Panc1 (cell line): ENCODE results near the gene FER1L5. TPM values are rescaled to one million over a fixed set of nuclear protein-coding genes. Genes with fewer than 3 reads are reported as not detected.

Experiments used
- ATAC-seq: fragments of 200-7000 bp; cut with Tn5 transposase; 2 replicates; pipeline ENCODE4 v1.9.1; 2020; ENCODE audit warnings: mild to moderate bottlenecking, moderate library complexity
- BruUV-seq: library from RNA; stranded (reverse); fragments of 400-500 nt; replicated peaks from 2 replicates; lab custom pipeline; 2021; lab: Mats Ljungman, UMichigan
- CTCF ChIA-PET: fragments of 300-600 bp; sonication (Branson Sonifier 250); formaldehyde crosslinking; loops from one replicate; lab custom pipeline; 2022; ENCODE audit warnings: antibody characterized with exemption; lab: Charles Lee
- POLR2A ChIA-PET: fragments of 300-600 bp; sonication (Branson Sonifier 250); formaldehyde crosslinking; loops from one replicate; lab custom pipeline; 2022; ENCODE audit warnings: antibody characterized with exemption; lab: Charles Lee
- DNase-seq: peaks from one replicate; pipeline ENCODE4 v3.0.0-alpha.2; 2010; ENCODE audit warnings: low read depth, low spot score
- H3K27ac ChIP-seq: 2 replicates; pipeline ENCODE4 v1.5.1; 2011; ENCODE audit warnings: mild to moderate bottlenecking, low read length, inconsistent platforms
- H3K27me3 ChIP-seq: fragments of 200-500 bp; sonication (Bioruptor generic); 2 replicates; pipeline ENCODE4 v1.6.0; 2014; ENCODE audit warnings: low read length, inconsistent platforms; ENCODE audit not compliant: control insufficient read depth, insufficient read depth
- H3K36me3 ChIP-seq: fragments of 200-500 bp; sonication (Bioruptor generic); 2 replicates; pipeline ENCODE4 v1.5.1; 2014; ENCODE audit warnings: inconsistent platforms, mild to moderate bottlenecking, low read length, moderate library complexity; ENCODE audit not compliant: control insufficient read depth, insufficient read depth
- H3K4me1 ChIP-seq: 2 replicates; pipeline ENCODE4 v1.5.1; 2011; ENCODE audit warnings: inconsistent platforms, mild to moderate bottlenecking, low read length, moderate library complexity; ENCODE audit not compliant: control insufficient read depth, insufficient read depth
- H3K4me3 ChIP-seq, 2 experiments: 2 replicates each; pipeline ENCODE4 v1.5.1; 2011 to 2012; ENCODE audit warnings: low read depth in 2 of 2, low read length in 2 of 2, mild to moderate bottlenecking in 2 of 2, inconsistent platforms in 1 of 2, moderate library complexity in 1 of 2
- H3K9me3 ChIP-seq: fragments of 200-500 bp; sonication (Bioruptor generic); 2 replicates; pipeline ENCODE4 v1.5.1; 2014; ENCODE audit warnings: low read depth, mild to moderate bottlenecking, inconsistent platforms, low read length, moderate library complexity; ENCODE audit not compliant: control insufficient read depth, insufficient read depth
- POLR2AphosphoS5 ChIP-seq: IDR thresholded peaks from 2 replicates; pipeline ENCODE4 v1.6.1; 2012; ENCODE audit warnings: mild to moderate bottlenecking, low read depth, low read length, moderate library complexity
- SIN3A ChIP-seq: IDR thresholded peaks from 2 replicates; pipeline ENCODE4 v1.6.1; 2012; ENCODE audit warnings: low read depth, mild to moderate bottlenecking, low read length, moderate library complexity, borderline replicate concordance; ENCODE audit not compliant: insufficient read depth
- TCF7L2 ChIP-seq: IDR thresholded peaks from 2 replicates; pipeline ENCODE4 v1.6.1; 2011; ENCODE audit warnings: mild to moderate bottlenecking, low read depth, low read length, inconsistent platforms
- in situ Hi-C: cut with HindIII; loops from 2 replicates; pipeline ENCODE4 v1.10.0; 2016; ENCODE audit warnings: low sequenced_read_pairs, low pct_unique_long_range_greater_than_20kb
- intact Hi-C: fragments of 100-400 bp; cut with micrococcal nuclease; formaldehyde crosslinking; loops from one replicate; pipeline ENCODE4 v1.10.0; 2022; ENCODE audit not compliant: unreplicated experiment
- total RNA-seq: library from RNA; stranded (reverse); gene quantifications from one replicate; pipeline ENCODE4 v1.2.1, GENCODE V29; 2021; ENCODE audit not compliant: unreplicated experiment
- TF ChIP-seq, protein P1 (sequence below): fragments of 450-650 bp; IDR thresholded peaks from 2 replicates; pipeline ENCODE4 v1.5.1; 2017; ENCODE audit warnings: mild to moderate bottlenecking
- TF ChIP-seq, protein P2 (sequence below), 2 experiments: IDR thresholded peaks; 2 replicates each; pipeline ENCODE4 v1.6.1; 2011 to 2012; ENCODE audit warnings: low read depth in 2 of 2, control low read depth in 1 of 2, low read length in 1 of 2, mild to moderate bottlenecking in 1 of 2, moderate library complexity in 1 of 2; ENCODE audit not compliant: insufficient read depth in 1 of 2

Gene FER1L5
- total RNA-seq, 1 experiment from 2014 or later = not detected

- CTCF ChIA-PET = interaction anchor here (0.6 kb wide), 1 partner anchor 15 kb away, joined by 4 read pairs; no protein-coding TSS in a partner anchor
- Histone ChIP-seq H3K4me1 (no peaks in the 10 kb centered on the region), H3K27ac (no peak overlapping the region), H3K4me3 (no peak overlapping the region), H3K9me3 (no peaks in the 10 kb centered on the region), H3K36me3 (no peaks in the 10 kb centered on the region), H3K27me3 (no peaks in the 10 kb centered on the region)
- DNase-seq (no peak), ATAC-seq (no peak)
- in situ Hi-C loops = no loop called here
- POLR2A ChIA-PET = no interaction called here
- no TSS peak for BruUV-seq
- intact Hi-C loops = no loop called here
- TF ChIP-seq TCF7L2 (no peak), POLR2AphosphoS5 (no peak), SIN3A (no peak)
- TF ChIP-seq, protein P1, sequence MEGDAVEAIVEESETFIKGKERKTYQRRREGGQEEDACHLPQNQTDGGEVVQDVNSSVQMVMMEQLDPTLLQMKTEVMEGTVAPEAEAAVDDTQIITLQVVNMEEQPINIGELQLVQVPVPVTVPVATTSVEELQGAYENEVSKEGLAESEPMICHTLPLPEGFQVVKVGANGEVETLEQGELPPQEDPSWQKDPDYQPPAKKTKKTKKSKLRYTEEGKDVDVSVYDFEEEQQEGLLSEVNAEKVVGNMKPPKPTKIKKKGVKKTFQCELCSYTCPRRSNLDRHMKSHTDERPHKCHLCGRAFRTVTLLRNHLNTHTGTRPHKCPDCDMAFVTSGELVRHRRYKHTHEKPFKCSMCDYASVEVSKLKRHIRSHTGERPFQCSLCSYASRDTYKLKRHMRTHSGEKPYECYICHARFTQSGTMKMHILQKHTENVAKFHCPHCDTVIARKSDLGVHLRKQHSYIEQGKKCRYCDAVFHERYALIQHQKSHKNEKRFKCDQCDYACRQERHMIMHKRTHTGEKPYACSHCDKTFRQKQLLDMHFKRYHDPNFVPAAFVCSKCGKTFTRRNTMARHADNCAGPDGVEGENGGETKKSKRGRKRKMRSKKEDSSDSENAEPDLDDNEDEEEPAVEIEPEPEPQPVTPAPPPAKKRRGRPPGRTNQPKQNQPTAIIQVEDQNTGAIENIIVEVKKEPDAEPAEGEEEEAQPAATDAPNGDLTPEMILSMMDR = no peak
- TF ChIP-seq, protein P2, sequence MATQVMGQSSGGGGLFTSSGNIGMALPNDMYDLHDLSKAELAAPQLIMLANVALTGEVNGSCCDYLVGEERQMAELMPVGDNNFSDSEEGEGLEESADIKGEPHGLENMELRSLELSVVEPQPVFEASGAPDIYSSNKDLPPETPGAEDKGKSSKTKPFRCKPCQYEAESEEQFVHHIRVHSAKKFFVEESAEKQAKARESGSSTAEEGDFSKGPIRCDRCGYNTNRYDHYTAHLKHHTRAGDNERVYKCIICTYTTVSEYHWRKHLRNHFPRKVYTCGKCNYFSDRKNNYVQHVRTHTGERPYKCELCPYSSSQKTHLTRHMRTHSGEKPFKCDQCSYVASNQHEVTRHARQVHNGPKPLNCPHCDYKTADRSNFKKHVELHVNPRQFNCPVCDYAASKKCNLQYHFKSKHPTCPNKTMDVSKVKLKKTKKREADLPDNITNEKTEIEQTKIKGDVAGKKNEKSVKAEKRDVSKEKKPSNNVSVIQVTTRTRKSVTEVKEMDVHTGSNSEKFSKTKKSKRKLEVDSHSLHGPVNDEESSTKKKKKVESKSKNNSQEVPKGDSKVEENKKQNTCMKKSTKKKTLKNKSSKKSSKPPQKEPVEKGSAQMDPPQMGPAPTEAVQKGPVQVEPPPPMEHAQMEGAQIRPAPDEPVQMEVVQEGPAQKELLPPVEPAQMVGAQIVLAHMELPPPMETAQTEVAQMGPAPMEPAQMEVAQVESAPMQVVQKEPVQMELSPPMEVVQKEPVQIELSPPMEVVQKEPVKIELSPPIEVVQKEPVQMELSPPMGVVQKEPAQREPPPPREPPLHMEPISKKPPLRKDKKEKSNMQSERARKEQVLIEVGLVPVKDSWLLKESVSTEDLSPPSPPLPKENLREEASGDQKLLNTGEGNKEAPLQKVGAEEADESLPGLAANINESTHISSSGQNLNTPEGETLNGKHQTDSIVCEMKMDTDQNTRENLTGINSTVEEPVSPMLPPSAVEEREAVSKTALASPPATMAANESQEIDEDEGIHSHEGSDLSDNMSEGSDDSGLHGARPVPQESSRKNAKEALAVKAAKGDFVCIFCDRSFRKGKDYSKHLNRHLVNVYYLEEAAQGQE (IDR thresholded peaks at IDR 0.05; ENCODE audit: insufficient read depth in 1 of 2, low read depth in 2 of 2, low read length in 1 of 2) = no peak
These were observed 59.7 kb downstream of the FER1L5 start for GRCh38 chr2:96702098-96702785.

DNA sequence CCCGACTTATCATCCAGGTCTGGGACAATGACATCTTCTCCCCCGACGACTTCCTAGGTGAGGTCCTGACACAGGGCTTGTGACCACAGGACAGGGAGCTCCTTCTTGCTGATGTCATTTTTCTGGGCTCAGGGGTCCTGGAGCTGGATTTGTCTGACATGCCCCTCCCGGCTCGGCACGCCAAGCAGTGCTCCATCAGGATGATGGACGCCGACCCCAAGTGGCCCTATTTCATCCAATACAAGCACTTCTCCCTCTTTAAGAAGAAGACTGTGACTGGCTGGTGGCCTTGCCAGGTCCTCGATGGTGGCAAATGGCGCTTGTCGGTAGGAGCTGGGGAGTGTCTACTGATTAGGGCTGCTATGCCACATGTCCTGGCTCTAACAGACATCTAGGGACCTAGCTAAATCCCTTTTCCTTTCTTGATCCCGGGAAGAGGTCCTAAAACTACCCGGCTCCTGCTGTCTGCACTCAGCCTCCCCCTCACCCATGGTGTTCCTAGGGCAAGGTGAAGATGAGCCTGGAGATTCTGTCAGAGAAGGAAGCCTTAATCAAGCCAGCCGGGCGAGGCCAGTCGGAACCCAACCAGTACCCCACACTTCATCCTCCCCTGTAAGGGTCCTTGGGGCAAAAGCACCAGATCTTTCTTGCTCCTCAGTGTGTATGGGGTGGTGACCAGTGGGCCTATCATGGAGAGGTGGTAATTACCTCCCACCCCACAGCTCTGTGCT lies 60.6 kb downstream of the FER1L5 start:
- TF ChIP-seq, protein P2 (IDR thresholded peaks at IDR 0.05; ENCODE audit: insufficient read depth in 1 of 2, low read depth in 2 of 2, low read length in 1 of 2) = no peak
- TF ChIP-seq TCF7L2 (no peak), SIN3A (no peak), POLR2AphosphoS5 (no peak)
- TF ChIP-seq, protein P1 = no peak
- ATAC-seq = no peak
- ChIA-PET POLR2A (no interaction called here), CTCF (interaction anchor here (0.6 kb wide), 1 partner anchor 13 kb away, joined by 6 read pairs; no protein-coding TSS in a partner anchor)
- no peaks in the 10 kb centered on the region for H3K9me3 ChIP-seq
- no peaks in the 10 kb centered on the region for H3K4me1 ChIP-seq
- intact Hi-C loops = no loop called here
- in situ Hi-C loops = no loop called here
- no TSS peak for BruUV-seq
- H3K27ac ChIP-seq = no peak overlapping the region
- no peak overlapping the region for H3K4me3 ChIP-seq
- H3K36me3 ChIP-seq = no peaks in the 10 kb centered on the region; the same call in none of the 2 replicates
- H3K27me3 ChIP-seq = no peaks in the 10 kb centered on the region
- no peak for DNase-seq
